SK-N-MC (cell line): Measurements from ENCODE around the gene FBLN1.

Experiments used
- EZH2 ChIP-seq: fragments of 200-600 bp; sonication (generic); IDR thresholded peaks from one replicate; pipeline ENCODE4 v1.6.1; 2017; ENCODE audit warnings: antibody characterized with exemption
- FOXP2 ChIP-seq: optimal IDR thresholded peaks from 2 replicates; pipeline ENCODE3; 2011; ENCODE audit warnings: mild to moderate bottlenecking, moderate library complexity; ENCODE audit not compliant: insufficient read depth; ENCODE audit errors: extremely low read length, control extremely low read depth
- POLR2AphosphoS5 ChIP-seq: IDR thresholded peaks from 2 replicates; pipeline ENCODE4 v1.6.1; 2012; ENCODE audit warnings: mild to moderate bottlenecking, low read depth, low read length, borderline replicate concordance

DNA sequence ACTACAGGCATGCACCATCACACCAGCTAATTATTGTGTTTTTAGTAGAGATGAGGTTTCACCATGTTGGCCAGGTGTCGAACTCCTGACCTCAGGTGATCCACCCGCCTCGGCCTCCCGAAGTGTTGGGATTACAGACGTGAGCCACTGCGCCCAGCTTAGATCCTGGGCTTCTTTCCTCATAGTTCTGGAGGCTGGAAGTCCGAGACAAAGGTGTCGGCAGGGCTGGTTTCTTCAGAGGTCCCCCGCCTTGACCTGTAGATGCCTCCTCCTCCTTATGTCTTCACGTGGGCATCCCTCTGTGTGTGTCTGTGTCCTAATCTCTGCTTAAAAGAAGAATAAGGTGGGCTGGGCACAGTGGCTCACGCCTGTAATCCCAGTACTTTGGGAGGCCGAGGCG lies 44.2 kb upstream of the FBLN1 start:
- no peak for TF ChIP-seq FOXP2
- TF ChIP-seq EZH2 = no peak
- no peak for TF ChIP-seq POLR2AphosphoS5
